ENCODE measurements around the gene RPS27.
A peak's percentile ranks its signal among the peaks of the same experiment; 100 is the strongest.
"Not testable (repeated sequence)": the region's sequence is repeated elsewhere in the genome, so short reads cannot be mapped to it uniquely, and the experiment has no call there.

Gene RPS27

GRCh38 chr1:153961421-153961820 lies 29.1 kb upstream of the RPS27 start:
- DNase-seq (ENCODE audit: low spot score) = no peak

- peak; percentile 85 for DNase-seq (ENCODE audit: low spot score)
Measured at GRCh38 chr1:153962088-153963029, 28.2 kb upstream of the RPS27 start.

GRCh38 chr1:153963030-153963849 lies 27.3 kb upstream of the RPS27 start, which contains the start of gene SLC39A1:
Gene SLC39A1, minus strand, starts transcription at chr1:153963537. Its CDS starts 822 bp downstream, at chr1:153962715.
- peak; percentile 97 for DNase-seq (ENCODE audit: low spot score)

GRCh38 chr1:153963850-153964331 lies 26.7 kb upstream of the RPS27 start:
- DNase-seq (ENCODE audit: low spot score) = peak; percentile 79

GRCh38 chr1:153967107-153967999 lies 23.2 kb upstream of the RPS27 start, which contains the start of gene CREB3L4:
Gene CREB3L4, plus strand, starts transcription at chr1:153967902. Its CDS starts 624 bp downstream, at chr1:153968526.
- peak; percentile 97 for DNase-seq (ENCODE audit: low spot score)

GRCh38 chr1:153968000-153968363 lies 22.6 kb upstream of the RPS27 start:
- DNase-seq (ENCODE audit: low spot score) = no peak

GRCh38 chr1:153968408-153968807 lies 22.2 kb upstream of the RPS27 start:
- DNase-seq (ENCODE audit: low spot score) = no peak

- no peak for DNase-seq (ENCODE audit: low spot score)
Measured at GRCh38 chr1:153968972-153969371, 21.6 kb upstream of the RPS27 start.

- DNase-seq (ENCODE audit: low spot score) = no peak
Measured at GRCh38 chr1:153970346-153970745, 20.2 kb upstream of the RPS27 start.

GRCh38 chr1:153973071-153973470 lies 17.5 kb upstream of the RPS27 start:
- DNase-seq (ENCODE audit: low spot score) = no peak

GRCh38 chr1:153973525-153973924 lies 17.0 kb upstream of the RPS27 start:
- no peak for DNase-seq (ENCODE audit: low spot score)

- DNase-seq (ENCODE audit: low spot score) = no peak
Measured at GRCh38 chr1:153976819-153977249, 13.7 kb upstream of the RPS27 start.

- peak; percentile 89 for DNase-seq (ENCODE audit: low spot score)
Measured at GRCh38 chr1:153977250-153978240, 13.0 kb upstream of the RPS27 start, which contains the start of gene JTB. Gene JTB, minus strand, starts transcription at chr1:153977674. Its CDS starts 422 bp downstream, at chr1:153977252.

GRCh38 chr1:153978274-153978909 lies 12.2 kb upstream of the RPS27 start:
- peak; percentile 72 for DNase-seq (ENCODE audit: low spot score)

GRCh38 chr1:153979091-153979490 lies 11.5 kb upstream of the RPS27 start:
- DNase-seq (ENCODE audit: low spot score) = not testable (repeated sequence)

GRCh38 chr1:153981735-153982134 lies 8.8 kb upstream of the RPS27 start:
- DNase-seq (ENCODE audit: low spot score) = not testable (repeated sequence)

- DNase-seq (ENCODE audit: low spot score) = no peak
Measured at GRCh38 chr1:153984123-153984894, 6.3 kb upstream of the RPS27 start.

GRCh38 chr1:153985341-153985912 lies 5.1 kb upstream of the RPS27 start:
- peak; percentile 83 for DNase-seq (ENCODE audit: low spot score)

Data from RKO (cell line).